Thyroid gland (tissue), 4 donors: ENCODE measurements around the gene C17orf100.

ENCODE experiments used
- POLR2A ChIP-seq, 2 donors: fragments of 450-650 bp; IDR thresholded peaks; one replicate each; pipeline ENCODE4 v1.6.1; 2017; ENCODE audit warnings: antibody characterized with exemption in 2 of 2, mild to moderate bottlenecking in 2 of 2, moderate library complexity in 1 of 2
- TF ChIP-seq, protein P1 (sequence below), 6 experiments: fragments of 200-600 bp in 3 of 6; fragments of 450-650 bp in 3 of 6; sonication (generic) in 3 of 6; IDR thresholded peaks; one replicate each; pipeline ENCODE4 v1.5.1; 2016 to 2019; ENCODE audit warnings: antibody characterized with exemption in 6 of 6, mild to moderate bottlenecking in 2 of 6, inconsistent platforms in 1 of 6, moderate library complexity in 1 of 6

DNA sequence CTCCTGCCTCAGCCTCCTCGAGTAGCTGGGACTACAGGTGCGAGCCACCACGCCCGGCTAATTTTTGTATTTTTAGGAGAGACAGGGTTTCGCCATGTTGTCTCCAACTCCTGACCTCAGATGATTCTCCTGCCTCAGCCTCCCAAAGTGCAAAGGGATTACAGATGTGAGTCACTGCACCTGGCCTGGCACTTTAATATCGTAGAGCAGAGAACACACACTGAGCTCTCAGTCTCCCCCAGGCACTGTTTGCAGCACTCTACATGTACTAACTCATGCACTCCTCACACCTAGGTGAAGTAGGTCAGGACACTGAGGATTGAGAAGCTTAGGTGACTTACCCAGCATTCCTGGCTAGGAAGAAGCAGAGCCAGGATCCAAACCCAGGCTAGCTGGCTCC is 15.0 kb downstream of the C17orf100 start:
- TF ChIP-seq, protein P1, sequence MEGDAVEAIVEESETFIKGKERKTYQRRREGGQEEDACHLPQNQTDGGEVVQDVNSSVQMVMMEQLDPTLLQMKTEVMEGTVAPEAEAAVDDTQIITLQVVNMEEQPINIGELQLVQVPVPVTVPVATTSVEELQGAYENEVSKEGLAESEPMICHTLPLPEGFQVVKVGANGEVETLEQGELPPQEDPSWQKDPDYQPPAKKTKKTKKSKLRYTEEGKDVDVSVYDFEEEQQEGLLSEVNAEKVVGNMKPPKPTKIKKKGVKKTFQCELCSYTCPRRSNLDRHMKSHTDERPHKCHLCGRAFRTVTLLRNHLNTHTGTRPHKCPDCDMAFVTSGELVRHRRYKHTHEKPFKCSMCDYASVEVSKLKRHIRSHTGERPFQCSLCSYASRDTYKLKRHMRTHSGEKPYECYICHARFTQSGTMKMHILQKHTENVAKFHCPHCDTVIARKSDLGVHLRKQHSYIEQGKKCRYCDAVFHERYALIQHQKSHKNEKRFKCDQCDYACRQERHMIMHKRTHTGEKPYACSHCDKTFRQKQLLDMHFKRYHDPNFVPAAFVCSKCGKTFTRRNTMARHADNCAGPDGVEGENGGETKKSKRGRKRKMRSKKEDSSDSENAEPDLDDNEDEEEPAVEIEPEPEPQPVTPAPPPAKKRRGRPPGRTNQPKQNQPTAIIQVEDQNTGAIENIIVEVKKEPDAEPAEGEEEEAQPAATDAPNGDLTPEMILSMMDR (IDR thresholded peaks at IDR 0.05): no peak
- no peak for TF ChIP-seq POLR2A (IDR thresholded peaks at IDR 0.05)
